Measurements from ENCODE around the gene MKLN1.

Gene MKLN1

GRCh38 chr7:131537571-131537978 lies 209.9 kb downstream of the MKLN1 start:
- Histone ChIP-seq H3K4me1 (ENCODE audit: control insufficient read depth, insufficient read depth, low read length) (peaks cover 17% of the 10 kb centered on the region), H3K27ac (ENCODE audit: insufficient read depth, low read depth, low read length, poor library complexity, severe bottlenecking) (no peak overlapping the region), H3K4me3 (ENCODE audit: insufficient read depth, low read depth, low read length) (no peak overlapping the region), H3K27me3 (ENCODE audit: control insufficient read depth, insufficient read depth, low read length, poor library complexity, severe bottlenecking) (no peaks in the 10 kb centered on the region), H3K36me3 (ENCODE audit: control insufficient read depth, insufficient read depth, low read length) (no peaks in the 10 kb centered on the region), H3K9me3 (ENCODE audit: control insufficient read depth, low read length) (no peaks in the 10 kb centered on the region)
- 95% methylated on average over 12 of the region's 12 CpGs for WGBS, 2 experiments

DNA sequence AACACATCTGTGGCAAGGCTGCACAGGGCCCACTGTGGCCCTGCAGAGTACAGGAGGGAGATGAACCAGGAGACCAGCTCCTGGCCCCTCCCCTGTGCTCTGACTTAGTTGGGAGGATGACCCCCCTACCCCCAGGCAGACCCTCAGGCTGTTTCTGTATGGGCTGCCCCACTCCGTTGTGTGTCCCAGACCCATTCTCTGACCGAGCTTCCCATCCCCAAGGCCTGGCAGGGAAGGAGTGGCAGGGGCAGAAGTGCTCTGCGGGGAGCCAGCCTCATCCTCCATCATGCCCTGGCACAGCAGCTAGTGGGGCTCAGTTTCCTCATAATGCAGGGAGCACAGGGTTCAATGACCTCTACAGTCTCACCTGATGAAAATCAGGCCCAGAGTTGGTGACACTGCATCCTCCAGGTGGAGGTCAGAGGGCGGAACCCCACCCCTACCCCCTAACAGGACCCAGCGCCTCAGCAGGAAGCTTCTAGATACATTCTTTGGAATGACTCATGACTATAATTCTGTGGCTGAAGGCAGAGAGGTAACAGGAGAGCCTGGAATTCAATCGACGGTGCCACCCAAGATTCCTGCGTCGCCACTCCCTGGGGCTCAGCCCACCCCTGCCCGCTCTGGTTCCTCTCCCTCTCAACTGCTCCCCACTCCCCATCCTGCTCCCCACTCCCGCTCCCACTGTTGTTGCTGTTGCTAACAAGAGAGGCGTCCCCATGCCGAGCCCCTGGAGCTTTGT lies 210.6 kb downstream of the MKLN1 start:
- H3K27me3 ChIP-seq (ENCODE audit: control insufficient read depth, insufficient read depth, low read length, poor library complexity, severe bottlenecking) = no peaks in the 10 kb centered on the region
- 78 to 79% methylated on average over 13 of the region's 13 CpGs for WGBS, 2 experiments
- no peak overlapping the region for H3K4me3 ChIP-seq (ENCODE audit: insufficient read depth, low read depth, low read length)
- peaks cover 17% of the 10 kb centered on the region for H3K4me1 ChIP-seq (ENCODE audit: control insufficient read depth, insufficient read depth, low read length)
- no peaks in the 10 kb centered on the region for H3K9me3 ChIP-seq (ENCODE audit: control insufficient read depth, low read length)
- H3K27ac ChIP-seq (ENCODE audit: insufficient read depth, low read depth, low read length, poor library complexity, severe bottlenecking) = no peak overlapping the region
- H3K36me3 ChIP-seq (ENCODE audit: control insufficient read depth, insufficient read depth, low read length) = no peaks in the 10 kb centered on the region

DNA sequence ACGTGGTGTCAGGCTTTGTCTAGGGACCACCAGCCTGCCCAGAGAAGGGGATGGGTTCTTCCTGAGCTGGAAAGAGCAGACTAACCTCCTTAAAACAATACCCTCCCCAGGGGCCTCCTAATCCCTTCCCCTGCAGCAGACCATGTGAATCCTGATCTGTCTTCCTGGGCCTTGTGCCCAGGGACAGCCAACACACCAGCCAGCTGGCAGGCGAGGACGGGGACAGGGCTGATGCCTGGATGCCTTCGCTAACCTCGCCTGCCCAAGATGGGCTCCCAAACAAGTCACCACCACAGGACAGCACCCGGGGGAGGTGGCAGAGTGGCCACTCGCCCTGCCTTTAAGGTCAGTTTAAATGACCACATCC lies 211.1 kb downstream of the MKLN1 start:
- no peaks in the 10 kb centered on the region for H3K27me3 ChIP-seq (ENCODE audit: control insufficient read depth, insufficient read depth, low read length, poor library complexity, severe bottlenecking)
- WGBS, 2 experiments = 69 to 72% methylated on average over 7 of the region's 7 CpGs
- no peaks in the 10 kb centered on the region for H3K36me3 ChIP-seq (ENCODE audit: control insufficient read depth, insufficient read depth, low read length)
- H3K9me3 ChIP-seq (ENCODE audit: control insufficient read depth, low read length) = no peaks in the 10 kb centered on the region
- peaks cover 17% of the 10 kb centered on the region for H3K4me1 ChIP-seq (ENCODE audit: control insufficient read depth, insufficient read depth, low read length)
- no peak overlapping the region for H3K4me3 ChIP-seq (ENCODE audit: insufficient read depth, low read depth, low read length)
- no peak overlapping the region for H3K27ac ChIP-seq (ENCODE audit: insufficient read depth, low read depth, low read length, poor library complexity, severe bottlenecking)

DNA sequence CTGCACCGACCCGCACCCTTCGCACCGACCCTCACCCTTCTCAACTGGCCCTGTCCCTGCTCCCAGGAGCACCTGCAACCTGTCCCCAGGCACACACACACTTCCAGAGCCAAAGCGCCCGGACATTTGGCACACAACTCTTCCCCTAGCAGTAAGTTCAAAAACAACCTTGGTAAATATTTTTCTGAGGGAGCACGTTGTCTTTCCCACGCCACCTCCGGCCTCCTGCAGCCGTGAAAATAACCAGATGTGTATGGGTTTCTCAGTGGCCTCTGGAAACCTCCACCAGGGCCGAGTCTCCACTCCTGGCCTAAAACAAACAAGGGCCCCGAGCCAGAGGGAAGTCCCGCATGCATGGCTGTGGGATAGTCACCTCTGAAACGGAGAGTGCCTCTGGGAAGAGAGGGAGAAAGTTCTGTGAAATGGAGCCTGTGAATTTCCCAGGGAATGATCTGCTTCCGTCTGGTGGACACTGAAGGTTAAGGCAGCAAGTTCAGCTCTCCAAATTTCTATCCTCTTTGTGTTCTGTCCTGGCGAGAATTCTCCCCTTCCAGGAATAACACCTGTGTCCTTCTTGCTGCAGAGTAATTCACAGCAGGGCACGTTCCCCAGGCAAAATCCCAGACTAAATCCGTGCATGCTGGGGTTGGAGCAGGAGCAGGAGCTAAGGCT lies 213.0 kb downstream of the MKLN1 start:
- H3K36me3 ChIP-seq (ENCODE audit: control insufficient read depth, insufficient read depth, low read length) = no peaks in the 10 kb centered on the region
- no peak overlapping the region for H3K4me3 ChIP-seq (ENCODE audit: insufficient read depth, low read depth, low read length)

GRCh38 chr7:131543298-131543697 lies 215.6 kb downstream of the MKLN1 start:
- H3K27me3 ChIP-seq (ENCODE audit: control insufficient read depth, insufficient read depth, low read length, poor library complexity, severe bottlenecking) = no peaks in the 10 kb centered on the region
- H3K4me3 ChIP-seq (ENCODE audit: insufficient read depth, low read depth, low read length) = no peak overlapping the region
- H3K36me3 ChIP-seq (ENCODE audit: control insufficient read depth, insufficient read depth, low read length) = no peaks in the 10 kb centered on the region
- no peaks in the 10 kb centered on the region for H3K9me3 ChIP-seq (ENCODE audit: control insufficient read depth, low read length)
- H3K27ac ChIP-seq (ENCODE audit: insufficient read depth, low read depth, low read length, poor library complexity, severe bottlenecking) = no peak overlapping the region
- 89 to 91% methylated on average over 5 of the region's 5 CpGs for WGBS, 2 experiments
- peaks cover 26% of the 10 kb centered on the region for H3K4me1 ChIP-seq (ENCODE audit: control insufficient read depth, insufficient read depth, low read length)

More for the DNA sequence above, 213.0 kb downstream of the MKLN1 start:
- H3K9me3 ChIP-seq (ENCODE audit: control insufficient read depth, low read length) = no peaks in the 10 kb centered on the region
- no peaks in the 10 kb centered on the region for H3K27me3 ChIP-seq (ENCODE audit: control insufficient read depth, insufficient read depth, low read length, poor library complexity, severe bottlenecking)
- WGBS, 2 experiments = 75 to 77% methylated on average over 18 of the region's 18 CpGs
- H3K27ac ChIP-seq (ENCODE audit: insufficient read depth, low read depth, low read length, poor library complexity, severe bottlenecking) = no peak overlapping the region
- H3K4me1 ChIP-seq (ENCODE audit: control insufficient read depth, insufficient read depth, low read length) = peaks cover 23% of the 10 kb centered on the region

DNA sequence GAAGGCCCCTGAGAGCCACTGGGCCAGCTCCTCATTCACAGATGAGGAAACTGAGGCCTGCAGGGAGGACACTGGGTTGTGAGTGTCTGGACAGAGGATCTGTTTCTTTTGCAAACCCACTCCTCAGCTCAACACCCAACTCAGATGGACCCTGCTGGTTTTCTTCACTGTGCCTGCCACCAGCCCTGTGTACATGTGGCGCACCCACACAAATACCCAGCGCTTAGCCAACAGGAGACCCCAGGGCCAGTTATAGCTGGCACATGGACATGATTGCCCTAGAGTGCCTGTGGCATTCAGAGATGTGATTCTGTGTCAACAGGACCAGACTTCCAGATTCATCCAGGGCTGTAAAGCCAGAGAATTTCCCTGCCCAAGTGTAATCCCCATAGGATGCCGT lies 216.3 kb downstream of the MKLN1 start:
- Histone ChIP-seq H3K9me3 (ENCODE audit: control insufficient read depth, low read length) (no peaks in the 10 kb centered on the region), H3K36me3 (ENCODE audit: control insufficient read depth, insufficient read depth, low read length) (no peaks in the 10 kb centered on the region), H3K4me1 (ENCODE audit: control insufficient read depth, insufficient read depth, low read length) (peaks cover 19% of the 10 kb centered on the region), H3K27ac (ENCODE audit: insufficient read depth, low read depth, low read length, poor library complexity, severe bottlenecking) (no peak overlapping the region), H3K27me3 (ENCODE audit: control insufficient read depth, insufficient read depth, low read length, poor library complexity, severe bottlenecking) (no peaks in the 10 kb centered on the region), H3K4me3 (ENCODE audit: insufficient read depth, low read depth, low read length) (no peak overlapping the region)
- WGBS, 2 experiments = 95 to 98% methylated on average over 3 of the region's 3 CpGs

DNA sequence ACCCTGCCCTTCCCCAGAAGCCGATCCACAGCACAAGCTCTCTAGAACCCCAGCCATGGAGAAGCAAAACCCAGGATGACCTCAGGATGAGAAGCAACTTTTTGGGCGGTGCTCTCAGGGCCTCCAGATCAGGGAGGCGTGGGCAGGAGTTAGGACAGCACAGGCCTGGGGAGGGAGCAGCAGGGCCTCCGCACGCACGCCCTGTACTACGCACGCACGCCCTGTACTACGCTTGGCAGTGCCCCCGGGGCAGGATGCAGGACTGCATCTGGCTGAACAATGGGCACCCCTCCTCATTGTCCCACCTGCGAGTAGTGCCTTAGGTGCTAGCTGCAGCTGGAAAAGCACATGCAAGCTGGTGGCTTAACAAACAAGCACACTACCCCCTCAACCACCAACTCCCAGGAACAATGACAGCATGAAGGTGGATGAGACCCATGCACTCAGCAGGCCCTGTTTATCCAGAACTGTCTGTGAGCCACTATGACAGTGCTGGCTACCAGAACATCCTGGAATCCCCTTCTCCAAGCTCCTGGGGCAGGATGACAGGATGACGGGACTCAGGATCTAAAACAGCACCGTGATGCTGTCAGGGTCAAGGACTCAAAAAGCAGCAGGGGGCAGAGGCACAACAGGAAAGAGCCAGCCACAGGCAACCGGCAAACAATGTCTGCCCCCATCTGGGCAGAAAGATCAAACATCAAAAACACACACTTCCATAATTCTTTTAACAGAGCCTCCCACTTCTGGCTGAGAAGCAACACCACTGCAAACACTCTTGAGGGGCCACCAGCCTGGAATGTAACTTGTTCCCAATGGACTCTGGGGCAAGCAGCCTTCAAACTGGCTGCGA lies 217.0 kb downstream of the MKLN1 start:
- Histone ChIP-seq H3K9me3 (ENCODE audit: control insufficient read depth, low read length) (no peaks in the 10 kb centered on the region), H3K4me1 (ENCODE audit: control insufficient read depth, insufficient read depth, low read length) (peaks cover 16% of the 10 kb centered on the region), H3K36me3 (ENCODE audit: control insufficient read depth, insufficient read depth, low read length) (peaks cover 3% of the 10 kb centered on the region), H3K27me3 (ENCODE audit: control insufficient read depth, insufficient read depth, low read length, poor library complexity, severe bottlenecking) (no peaks in the 10 kb centered on the region), H3K27ac (ENCODE audit: insufficient read depth, low read depth, low read length, poor library complexity, severe bottlenecking) (no peak overlapping the region), H3K4me3 (ENCODE audit: insufficient read depth, low read depth, low read length) (no peak overlapping the region)
- WGBS, 2 experiments = 80 to 83% methylated on average over 16 of the region's 16 CpGs

GRCh38 chr7:131546126-131546525 lies 218.4 kb downstream of the MKLN1 start:
- peaks cover 4% of the 10 kb centered on the region for H3K36me3 ChIP-seq (ENCODE audit: control insufficient read depth, insufficient read depth, low read length)
- H3K9me3 ChIP-seq (ENCODE audit: control insufficient read depth, low read length) = no peaks in the 10 kb centered on the region
- H3K27me3 ChIP-seq (ENCODE audit: control insufficient read depth, insufficient read depth, low read length, poor library complexity, severe bottlenecking) = no peaks in the 10 kb centered on the region
- peaks cover 12% of the 10 kb centered on the region for H3K4me1 ChIP-seq (ENCODE audit: control insufficient read depth, insufficient read depth, low read length)
- WGBS, 2 experiments = 85 to 87% methylated on average over 12 of the region's 12 CpGs
- H3K27ac ChIP-seq (ENCODE audit: insufficient read depth, low read depth, low read length, poor library complexity, severe bottlenecking) = no peak overlapping the region
- no peak overlapping the region for H3K4me3 ChIP-seq (ENCODE audit: insufficient read depth, low read depth, low read length)

All from ectodermal cell (in vitro differentiated cells).